ENCODE measurements around the gene DNAJB8.

GRCh38 chr3:128442070-128442469 lies 24.6 kb downstream of the DNAJB8 start:
- no peak for TF ChIP-seq CTCF (conservative IDR thresholded peaks at IDR 0.05; ENCODE audit: low read depth, low read length)
- TF ChIP-seq EZH2 (IDR thresholded peaks at IDR 0.05; ENCODE audit: borderline replicate concordance, low read depth, low read length, poor library complexity, severe bottlenecking), result no peak

Data from A673 (cell line).